MM.1S (cell line): ENCODE results near the gene CMTM7.

ENCODE experiments used
- DNase-seq: peaks from one replicate; pipeline ENCODE4 v3.0.0-alpha.2; 2015
- H2AFZ ChIP-seq: fragments of 300-600 bp; sonication (generic); 2 replicates; pipeline ENCODE4 v1.6.0; 2016; ENCODE audit warnings: antibody characterized with exemption, low read length
- H3F3A ChIP-seq: fragments of 300-600 bp; sonication (generic); 2 replicates; pipeline ENCODE4 v1.6.1; 2016; ENCODE audit warnings: mild to moderate bottlenecking, antibody characterized with exemption, low read length, moderate library complexity, mixed read lengths; ENCODE audit not compliant: insufficient read depth
- H3K27ac ChIP-seq: fragments of 300-600 bp; sonication (generic); 2 replicates; pipeline ENCODE4 v1.5.1; 2016; ENCODE audit warnings: mild to moderate bottlenecking, low read length
- H3K27me3 ChIP-seq: fragments of 300-600 bp; sonication (generic); replicated peaks from 2 replicates; pipeline ENCODE4 v1.6.0; 2016; ENCODE audit warnings: low read length; ENCODE audit not compliant: insufficient read depth
- H3K36me3 ChIP-seq: fragments of 300-600 bp; sonication (generic); replicated peaks from 2 replicates; pipeline ENCODE4 v1.6.1; 2016; ENCODE audit warnings: mild to moderate bottlenecking, low read length, mixed read lengths; ENCODE audit not compliant: insufficient read depth
- H3K4me1 ChIP-seq: fragments of 300-600 bp; sonication (generic); 2 replicates; pipeline ENCODE4 v1.6.1; 2016; ENCODE audit warnings: low read length, mixed read lengths
- H3K4me2 ChIP-seq: fragments of 300-600 bp; sonication (generic); 2 replicates; pipeline ENCODE4 v1.6.0; 2016; ENCODE audit warnings: low read depth, low read length
- H3K4me3 ChIP-seq: fragments of 300-600 bp; sonication (generic); 2 replicates; pipeline ENCODE4 v1.5.1; 2016; ENCODE audit warnings: low read length, mixed read lengths
- H3K79me2 ChIP-seq: fragments of 300-600 bp; sonication (generic); 2 replicates; pipeline ENCODE4 v1.6.1; 2016; ENCODE audit warnings: mixed run types, low read length, mixed read lengths
- H3K9ac ChIP-seq: fragments of 300-600 bp; sonication (generic); 2 replicates; pipeline ENCODE4 v1.6.1; 2016; ENCODE audit warnings: low read length, mixed read lengths
- H3K9me2 ChIP-seq: fragments of 300-600 bp; sonication (generic); replicated peaks from 2 replicates; pipeline ENCODE4 v1.6.1; 2016; ENCODE audit warnings: mild to moderate bottlenecking, low read length, mixed read lengths; ENCODE audit not compliant: insufficient read depth
- H3K9me3 ChIP-seq: fragments of 300-600 bp; sonication (generic); replicated peaks from 2 replicates; pipeline ENCODE4 v1.6.1; 2016; ENCODE audit warnings: mild to moderate bottlenecking, low read length, mixed read lengths; ENCODE audit not compliant: insufficient read depth
- H4K20me1 ChIP-seq: fragments of 300-600 bp; sonication (generic); 2 replicates; pipeline ENCODE4 v1.6.1; 2016; ENCODE audit warnings: mild to moderate bottlenecking, low read length, moderate library complexity, mixed read lengths; ENCODE audit not compliant: insufficient read depth
- EZH2 ChIP-seq: fragments of 300-600 bp; sonication (generic); optimal IDR thresholded peaks from 2 replicates; pipeline ENCODE3; 2017; ENCODE audit warnings: low read depth, mild to moderate bottlenecking, antibody characterized with exemption, low read length, mixed read lengths
- EZH2phosphoT487 ChIP-seq: fragments of 300-600 bp; sonication (generic); IDR thresholded peaks from 2 replicates; pipeline ENCODE4 v1.6.1; 2018; ENCODE audit warnings: antibody characterized with exemption, low read length
- TF ChIP-seq, protein P1 (sequence below): fragments of 300-600 bp; sonication (generic); IDR thresholded peaks from 2 replicates; pipeline ENCODE4 v1.5.1; 2016; ENCODE audit warnings: antibody characterized with exemption, low read length, mixed read lengths

CMTM7 gene

DNA sequence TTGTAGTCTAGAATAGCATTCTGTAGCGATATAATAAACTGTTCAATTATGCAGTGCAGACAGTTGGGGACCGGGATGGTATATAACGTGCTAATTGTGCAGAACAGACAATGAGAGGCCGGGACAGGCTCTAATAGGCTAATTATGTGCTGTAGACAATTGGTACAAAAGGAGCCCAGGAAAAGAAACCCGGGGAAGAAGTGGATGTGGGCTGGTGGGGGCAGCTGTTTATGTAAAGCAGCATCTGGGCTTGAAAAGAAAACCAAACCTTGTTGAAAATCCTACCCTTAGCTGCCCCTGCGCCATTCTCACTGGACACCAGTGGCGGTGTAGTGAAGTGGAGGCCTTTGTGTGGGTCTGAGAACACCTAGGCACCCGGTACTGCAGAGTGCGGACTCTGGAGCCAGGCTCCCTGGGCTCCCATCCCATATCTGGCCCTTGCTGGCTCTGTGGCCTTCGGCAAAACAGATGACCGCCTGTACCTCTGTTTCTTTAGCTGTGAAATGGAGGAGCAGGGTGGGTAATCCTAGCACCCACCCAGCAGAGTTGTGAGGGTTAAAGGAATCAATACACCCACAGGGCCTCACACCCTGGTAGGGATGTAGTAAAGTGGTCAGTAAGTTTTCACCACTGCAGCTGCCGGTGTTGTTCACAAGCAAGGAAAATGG is 59.5 kb downstream of the CMTM7 start:
- Histone ChIP-seq H3K4me2 (no peak overlapping the region), H4K20me1 (no peaks in the 10 kb centered on the region), H3K9ac (no peak overlapping the region), H3K27me3 (no peaks in the 10 kb centered on the region), H3K9me3 (no peaks in the 10 kb centered on the region), H3K9me2 (no peaks in the 10 kb centered on the region), H3K4me3 (no peak overlapping the region), H3F3A (no peaks in the 10 kb centered on the region), H3K79me2 (no peaks in the 10 kb centered on the region), H3K36me3 (no peaks in the 10 kb centered on the region), H3K27ac (no peak overlapping the region), H3K4me1 (no peaks in the 10 kb centered on the region), H2AFZ (no peak overlapping the region)
- TF ChIP-seq EZH2 (no peak), EZH2phosphoT487 (no peak)
- TF ChIP-seq, protein P1, sequence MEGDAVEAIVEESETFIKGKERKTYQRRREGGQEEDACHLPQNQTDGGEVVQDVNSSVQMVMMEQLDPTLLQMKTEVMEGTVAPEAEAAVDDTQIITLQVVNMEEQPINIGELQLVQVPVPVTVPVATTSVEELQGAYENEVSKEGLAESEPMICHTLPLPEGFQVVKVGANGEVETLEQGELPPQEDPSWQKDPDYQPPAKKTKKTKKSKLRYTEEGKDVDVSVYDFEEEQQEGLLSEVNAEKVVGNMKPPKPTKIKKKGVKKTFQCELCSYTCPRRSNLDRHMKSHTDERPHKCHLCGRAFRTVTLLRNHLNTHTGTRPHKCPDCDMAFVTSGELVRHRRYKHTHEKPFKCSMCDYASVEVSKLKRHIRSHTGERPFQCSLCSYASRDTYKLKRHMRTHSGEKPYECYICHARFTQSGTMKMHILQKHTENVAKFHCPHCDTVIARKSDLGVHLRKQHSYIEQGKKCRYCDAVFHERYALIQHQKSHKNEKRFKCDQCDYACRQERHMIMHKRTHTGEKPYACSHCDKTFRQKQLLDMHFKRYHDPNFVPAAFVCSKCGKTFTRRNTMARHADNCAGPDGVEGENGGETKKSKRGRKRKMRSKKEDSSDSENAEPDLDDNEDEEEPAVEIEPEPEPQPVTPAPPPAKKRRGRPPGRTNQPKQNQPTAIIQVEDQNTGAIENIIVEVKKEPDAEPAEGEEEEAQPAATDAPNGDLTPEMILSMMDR = no peak
- no peak for DNase-seq

- no peak overlapping the region for H3K4me2 ChIP-seq
- no peaks in the 10 kb centered on the region for H4K20me1 ChIP-seq
- H3F3A ChIP-seq = no peaks in the 10 kb centered on the region
- no peak for DNase-seq
- no peaks in the 10 kb centered on the region for H3K9me2 ChIP-seq
- no peak overlapping the region for H3K27ac ChIP-seq
- no peak overlapping the region for H3K4me3 ChIP-seq
- H3K27me3 ChIP-seq = no peaks in the 10 kb centered on the region
- no peaks in the 10 kb centered on the region for H3K9me3 ChIP-seq
- H3K79me2 ChIP-seq = no peaks in the 10 kb centered on the region
- TF ChIP-seq EZH2 (no peak), EZH2phosphoT487 (no peak)
- TF ChIP-seq, protein P1 = no peak
- H2AFZ ChIP-seq = no peak overlapping the region
- no peak overlapping the region for H3K9ac ChIP-seq
- H3K4me1 ChIP-seq = no peaks in the 10 kb centered on the region
- H3K36me3 ChIP-seq = no peaks in the 10 kb centered on the region
Observed at GRCh38 chr3:32452009-32452408, 60.4 kb downstream of the CMTM7 start.

- no peaks in the 10 kb centered on the region for H3K79me2 ChIP-seq
- no peaks in the 10 kb centered on the region for H3K9me2 ChIP-seq
- H3K9ac ChIP-seq = no peak overlapping the region
- no peak overlapping the region for H3K4me3 ChIP-seq
- H2AFZ ChIP-seq = no peak overlapping the region
- H4K20me1 ChIP-seq = no peaks in the 10 kb centered on the region
- H3K27me3 ChIP-seq = no peaks in the 10 kb centered on the region
- no peak for DNase-seq
- H3K4me1 ChIP-seq = no peaks in the 10 kb centered on the region
- H3F3A ChIP-seq = no peaks in the 10 kb centered on the region
- no peaks in the 10 kb centered on the region for H3K9me3 ChIP-seq
- H3K4me2 ChIP-seq = no peak overlapping the region
- no peaks in the 10 kb centered on the region for H3K36me3 ChIP-seq
- H3K27ac ChIP-seq = no peak overlapping the region
- no peak for TF ChIP-seq EZH2
- TF ChIP-seq, protein P1 = no peak
- no peak for TF ChIP-seq EZH2phosphoT487
Observed at GRCh38 chr3:32453346-32453745, 61.7 kb downstream of the CMTM7 start.
